HEK293T (cell line): ENCODE measurements around the gene PREX1.

Source experiments
- FOXK2 ChIP-seq: fragments of 450-650 bp; IDR thresholded peaks from 2 replicates; pipeline ENCODE4 v1.6.1; 2016; ENCODE audit warnings: mild to moderate bottlenecking
- SUZ12 ChIP-seq: fragments of 450-650 bp; IDR thresholded peaks from 2 replicates; pipeline ENCODE4 v1.6.1; 2016; ENCODE audit warnings: mild to moderate bottlenecking

DNA sequence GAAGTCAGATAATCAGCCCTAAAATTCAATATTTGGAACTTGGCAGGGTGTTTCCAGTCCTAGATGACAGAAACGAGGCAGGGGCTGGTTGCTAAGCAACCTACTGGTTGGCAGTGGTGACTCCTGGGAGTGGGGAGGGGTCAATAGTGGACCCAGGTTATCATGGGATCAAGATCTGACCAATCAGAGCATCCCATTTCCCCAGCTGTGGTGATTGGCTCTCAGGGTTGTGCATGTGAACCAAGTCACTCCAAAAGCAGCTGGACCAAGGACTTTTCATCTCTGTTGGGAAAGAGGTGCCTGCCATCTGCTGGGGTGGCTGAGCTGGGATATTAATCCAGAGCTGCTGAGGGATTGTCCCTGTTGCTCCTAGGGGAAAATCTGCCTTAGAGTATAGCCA lies 253.4 kb downstream of the PREX1 start:
- TF ChIP-seq FOXK2 (no peak), SUZ12 (no peak)
